GM21576 (cell line): ENCODE measurements around the gene CNP.
"Not testable (repeated sequence)": the region's sequence is repeated elsewhere in the genome, so short reads cannot be mapped to it uniquely, and the experiment has no call there.

Source experiments
- ATAC-seq: cut with Tn5 transposase; IDR thresholded peaks from one replicate; pipeline ENCODE4 v1.9.1; 2021; ENCODE audit warnings: mild to moderate bottlenecking, moderate library complexity; ENCODE audit not compliant: unreplicated experiment

CNP gene

DNA sequence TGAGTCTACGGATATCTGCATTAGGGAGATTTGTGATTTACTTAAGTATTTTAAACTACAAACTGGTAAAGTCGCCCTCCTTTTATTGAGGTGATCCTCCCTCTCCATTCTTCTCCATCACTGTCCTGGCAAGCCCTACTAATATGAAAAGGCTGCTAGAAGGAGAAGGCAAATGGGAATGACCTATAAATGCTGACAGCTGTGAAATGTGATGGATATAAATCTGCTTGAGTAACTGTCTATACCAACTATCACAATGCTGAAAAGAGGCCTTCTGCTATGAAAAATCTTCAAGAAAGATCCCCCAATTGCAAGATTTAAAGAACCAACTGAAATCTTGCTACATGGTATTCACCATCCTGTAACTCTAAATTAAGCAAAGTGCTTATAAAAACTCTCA lies 35.1 kb downstream of the CNP start:
- ATAC-seq: no peak

DNA sequence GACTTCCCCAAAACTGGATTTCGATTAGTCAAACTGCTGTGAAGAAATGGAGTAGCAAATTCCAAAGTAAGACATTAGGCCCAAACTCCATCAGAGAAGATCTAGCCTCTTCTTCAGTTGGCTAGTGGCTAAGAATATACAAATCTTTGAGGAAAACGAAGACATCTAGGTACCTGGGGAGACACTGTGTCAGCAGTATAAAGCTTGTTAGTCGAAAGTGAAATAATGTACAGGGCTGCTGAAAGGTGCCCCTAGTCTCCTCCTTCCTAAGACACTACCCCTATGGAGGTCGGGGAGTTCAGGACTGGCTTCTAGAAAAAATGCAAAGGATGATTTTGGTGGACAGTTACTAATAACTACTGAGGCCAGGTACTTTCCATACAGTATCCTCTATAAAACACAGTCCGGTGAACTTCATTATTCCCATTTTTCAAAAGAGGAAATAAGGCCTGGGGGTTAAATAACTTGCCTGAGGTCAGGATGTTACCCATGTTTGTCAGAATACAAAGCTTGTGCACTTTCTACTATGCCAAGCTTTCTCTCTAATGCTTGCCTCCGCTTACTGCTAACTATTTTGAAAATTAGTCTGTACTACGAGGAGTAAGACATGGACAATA lies 35.7 kb downstream of the CNP start:
- no peak for ATAC-seq

GRCh38 chr17:42002792-42003301 lies 36.3 kb downstream of the CNP start:
- no peak for ATAC-seq

DNA sequence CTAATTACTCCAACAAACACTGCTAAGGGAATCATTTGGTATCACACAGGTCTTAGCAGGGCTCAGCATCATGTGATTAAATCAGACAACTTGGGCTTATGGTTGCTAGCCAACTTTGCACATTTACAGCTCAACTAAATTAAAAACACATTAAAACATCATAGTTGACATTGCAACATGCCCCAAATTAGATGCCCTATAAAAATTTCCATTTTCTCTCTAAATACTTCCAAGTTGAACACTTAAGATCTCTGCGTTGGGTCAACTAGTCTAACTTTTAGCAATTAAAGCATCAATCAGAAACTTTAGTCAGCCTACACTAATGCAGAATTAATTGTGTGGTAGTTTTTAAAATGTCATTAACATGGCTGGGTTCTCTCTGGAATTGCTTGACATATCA lies 38.6 kb downstream of the CNP start:
- ATAC-seq: no peak

GRCh38 chr17:42009170-42009569 lies 42.6 kb downstream of the CNP start:
- no peak for ATAC-seq

- ATAC-seq: not testable (repeated sequence)
These were observed 43.7 kb downstream of the CNP start for GRCh38 chr17:42010266-42010680.

DNA sequence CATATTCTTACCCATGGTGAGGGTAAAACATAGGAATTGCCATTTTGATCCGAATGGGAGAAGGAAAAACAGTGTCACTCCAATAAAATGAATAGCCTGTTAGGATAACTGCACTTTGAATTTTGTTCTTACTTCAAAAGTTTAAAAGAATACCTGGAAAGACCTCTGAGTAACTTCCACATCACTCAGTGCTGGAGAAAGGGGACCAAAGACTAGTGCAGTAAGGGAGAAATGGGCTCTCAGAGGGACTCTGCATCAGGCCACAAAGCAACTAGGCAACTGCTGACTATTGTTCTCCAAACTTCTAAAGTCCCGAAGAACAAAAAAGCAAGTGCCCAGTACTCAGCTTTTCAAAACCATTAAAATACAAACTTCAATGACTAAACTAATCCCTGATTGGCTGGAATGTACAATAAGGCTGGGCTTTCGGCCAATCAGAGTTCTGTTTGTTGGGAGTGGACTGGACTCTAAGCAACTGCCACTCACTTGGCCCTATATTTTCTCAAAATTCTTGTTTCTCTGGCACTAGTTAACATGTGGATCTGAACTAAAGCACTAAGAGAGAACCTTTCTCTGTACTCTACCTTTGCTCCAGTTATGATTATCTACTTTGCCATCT lies 44.4 kb downstream of the CNP start:
- no peak for ATAC-seq

DNA sequence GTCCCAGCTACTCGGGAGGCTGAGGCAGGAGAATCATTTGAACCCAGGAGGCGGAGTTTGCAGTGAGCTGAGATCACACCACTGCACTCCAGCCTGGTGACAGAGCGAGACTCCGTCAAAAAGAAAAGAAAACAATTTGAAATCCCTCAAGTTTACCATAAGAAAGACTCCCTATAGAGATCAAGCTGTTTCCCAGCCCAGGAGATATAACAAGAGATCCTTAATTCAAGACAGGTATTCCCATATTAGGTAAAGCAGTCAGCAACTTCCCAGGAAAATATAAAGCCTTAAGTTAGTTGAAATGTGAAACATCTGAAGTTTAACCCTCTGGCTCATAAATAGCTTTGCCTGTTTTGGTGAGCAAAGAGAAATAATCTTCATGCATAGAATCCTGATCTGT lies 45.8 kb downstream of the CNP start:
- not testable (repeated sequence) for ATAC-seq

GRCh38 chr17:42013740-42014139 lies 47.1 kb downstream of the CNP start:
- ATAC-seq: not testable (repeated sequence)

GRCh38 chr17:42016411-42016831 lies 49.8 kb downstream of the CNP start:
- no peak for ATAC-seq

- peak; percentile 73 for ATAC-seq
These were observed 50.6 kb downstream of the CNP start, which contains the start of gene DNAJC7 for GRCh38 chr17:42016941-42017865. TSS of gene DNAJC7 (minus strand) at chr17:42017439. CDS start at chr17:42017416, 23 bp downstream.

- ATAC-seq: no peak
These were observed 51.2 kb downstream of the CNP start for GRCh38 chr17:42017866-42018200.

GRCh38 chr17:42018339-42018738 lies 51.7 kb downstream of the CNP start:
- no peak for ATAC-seq

GRCh38 chr17:42018988-42019387 lies 52.4 kb downstream of the CNP start:
- ATAC-seq: no peak

DNA sequence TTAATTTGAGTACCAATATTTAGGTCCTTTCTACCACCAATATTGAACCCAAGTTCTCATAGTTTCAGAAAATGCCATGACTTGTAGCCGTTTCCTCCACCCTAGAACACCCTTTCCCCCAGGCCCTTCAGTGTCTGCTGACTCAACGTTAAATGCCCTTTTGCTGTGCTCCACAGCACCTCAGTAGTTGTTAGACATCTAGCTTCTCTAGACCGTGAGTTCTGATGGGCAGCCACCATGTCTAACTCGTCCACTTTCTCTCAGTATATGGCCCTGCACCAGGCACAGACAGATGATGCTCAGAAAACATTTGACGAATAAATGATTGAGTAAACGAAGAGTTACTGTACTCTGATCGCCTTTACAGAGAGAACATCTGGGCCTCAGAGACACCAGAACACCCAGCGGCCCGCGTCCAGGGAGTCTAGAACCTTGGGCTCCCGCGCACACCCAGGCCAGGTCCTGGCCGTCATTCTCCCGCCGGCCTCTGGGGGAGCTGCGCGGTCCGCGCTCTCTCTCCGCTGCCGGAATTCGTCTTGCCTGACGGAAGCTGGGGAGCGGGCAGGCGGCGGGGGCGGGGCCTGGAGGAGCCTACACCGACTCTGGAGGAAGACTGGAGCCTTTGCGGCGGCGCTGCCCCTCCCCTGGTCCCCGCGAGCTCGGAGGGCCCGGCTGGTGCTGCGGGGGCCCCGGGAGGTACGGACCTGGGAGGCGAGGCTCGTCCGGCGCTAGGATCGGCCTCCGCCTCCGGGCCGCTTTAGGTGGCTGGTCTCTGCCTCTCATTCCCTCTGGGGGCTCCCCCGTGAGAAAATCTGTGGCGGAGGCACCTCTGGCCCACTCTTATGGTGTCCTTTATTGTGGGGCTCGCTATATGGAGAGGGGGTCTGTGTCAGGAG lies 53.2 kb downstream of the CNP start, which contains the start of gene NKIRAS2:
Gene NKIRAS2 (plus strand): TSS at position 582 of the 896 bp plus-strand sequence. CDS start 1,488 bp downstream, outside the sequence.
- ATAC-seq: peak; percentile 49

DNA sequence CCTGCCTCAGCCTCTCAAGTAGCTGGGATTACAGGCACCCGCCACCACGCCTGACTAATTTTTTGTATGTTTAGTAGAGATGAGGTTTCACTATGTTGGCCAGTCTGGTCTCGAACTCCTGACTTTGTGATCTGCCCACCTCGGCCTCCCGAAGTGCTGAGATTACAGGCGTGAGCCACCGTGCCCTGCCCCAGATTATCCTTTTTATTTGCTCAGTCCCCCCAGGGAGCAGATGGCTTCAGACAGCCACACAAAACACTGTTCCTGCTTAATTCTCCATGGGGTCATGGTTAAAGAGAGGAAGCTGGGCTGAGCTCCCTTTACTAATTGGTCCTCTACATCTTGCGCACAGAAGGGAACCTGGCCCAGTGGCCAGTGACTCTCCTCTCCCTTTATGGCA lies 54.2 kb downstream of the CNP start:
- not testable (repeated sequence) for ATAC-seq

DNA sequence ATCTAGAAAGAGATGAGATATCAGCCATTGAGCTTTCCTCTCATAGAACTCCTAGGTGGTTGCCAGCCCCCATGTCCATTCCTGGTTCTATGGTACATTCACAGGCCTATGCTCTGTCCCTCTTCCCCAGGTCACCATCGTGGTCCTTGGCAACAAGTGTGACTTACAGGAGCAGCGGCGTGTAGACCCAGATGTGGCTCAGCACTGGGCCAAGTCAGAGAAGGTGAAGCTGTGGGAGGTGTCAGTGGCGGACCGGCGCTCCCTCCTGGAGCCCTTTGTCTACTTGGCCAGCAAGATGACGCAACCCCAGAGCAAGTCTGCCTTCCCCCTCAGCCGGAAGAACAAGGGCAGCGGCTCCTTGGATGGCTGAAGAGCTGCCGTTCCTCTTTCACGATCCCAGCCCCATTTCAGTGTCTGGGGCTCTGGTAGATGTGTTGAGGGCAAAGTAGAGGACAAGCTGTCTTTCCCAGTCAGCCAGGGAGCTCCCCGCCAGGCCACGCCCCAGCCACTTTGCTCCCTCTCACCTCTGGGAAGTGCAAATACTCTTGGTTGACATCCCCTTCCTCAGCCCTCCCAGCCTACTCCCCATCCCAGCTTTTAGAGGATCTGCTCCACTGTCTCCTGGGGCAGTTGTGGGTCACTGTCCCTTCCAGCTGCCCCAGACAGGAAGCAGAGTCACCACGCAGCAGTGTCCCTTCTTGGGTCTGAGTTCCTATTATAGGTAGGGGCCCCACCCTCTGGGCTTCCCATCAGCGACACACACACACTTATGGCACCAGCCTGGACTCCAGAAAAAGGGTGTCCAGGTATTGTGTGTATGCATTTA lies 57.1 kb downstream of the CNP start:
- ATAC-seq: no peak

- no peak for ATAC-seq
These were observed 58.6 kb downstream of the CNP start for GRCh38 chr17:42025191-42025579.

DNA sequence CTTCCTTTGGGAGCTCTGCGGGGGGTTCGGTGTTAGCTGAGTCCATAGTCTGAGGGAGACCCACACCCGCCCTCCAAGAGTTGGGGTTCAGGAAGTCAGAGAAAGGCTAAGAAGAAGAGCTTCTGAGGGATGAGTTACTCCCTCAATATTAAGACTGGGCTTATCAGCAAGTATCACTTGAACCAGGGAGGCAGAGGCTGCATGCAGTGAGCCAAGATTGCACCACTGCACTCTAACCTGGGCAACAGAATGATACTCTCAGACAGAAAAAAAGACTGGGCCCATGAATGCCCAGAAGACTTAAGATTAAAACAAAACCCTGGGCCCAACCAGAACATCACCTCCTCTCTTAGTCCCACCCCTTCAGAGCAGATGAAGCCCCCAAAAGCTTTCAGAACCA lies 59.3 kb downstream of the CNP start:
- ATAC-seq: no peak
